GM19351 (cell line): ENCODE measurements around the gene TAF15.

Experiments
- ATAC-seq: cut with Tn5 transposase; IDR thresholded peaks from one replicate; pipeline ENCODE4 v1.9.1; 2021; ENCODE audit warnings: mild to moderate bottlenecking, moderate library complexity; ENCODE audit not compliant: unreplicated experiment

Gene TAF15

GRCh38 chr17:35808962-35809854 is at the start of gene TAF15:
TAF15 (plus strand) TSS chr17:35809484; CDS start chr17:35809570, 86 bp downstream.
- peak; percentile 87 for ATAC-seq

- no peak for ATAC-seq
Observed at GRCh38 chr17:35760587-35760986, 48.7 kb upstream of the TAF15 start, which contains the start of gene C17orf50. C17orf50 (plus strand) TSS chr17:35760887; CDS start chr17:35760942, 55 bp downstream.

- ATAC-seq, result no peak
Observed at GRCh38 chr17:35761601-35762000, 47.7 kb upstream of the TAF15 start.

- no peak for ATAC-seq
Observed at GRCh38 chr17:35763767-35764122, 45.5 kb upstream of the TAF15 start.

- peak; percentile 84 for ATAC-seq
Observed at GRCh38 chr17:35764123-35764991, 44.9 kb upstream of the TAF15 start.

GRCh38 chr17:35765086-35765710 is 44.1 kb upstream of the TAF15 start:
- ATAC-seq, result no peak

- no peak for ATAC-seq
Observed at GRCh38 chr17:35765756-35766488, 43.4 kb upstream of the TAF15 start.

- ATAC-seq, result no peak
Observed at GRCh38 chr17:35766489-35766877, 42.8 kb upstream of the TAF15 start.

- no peak for ATAC-seq
Observed at GRCh38 chr17:35766903-35767510, 42.3 kb upstream of the TAF15 start.

- ATAC-seq, result no peak
Observed at GRCh38 chr17:35768797-35769196, 40.5 kb upstream of the TAF15 start.

- ATAC-seq, result no peak
Observed at GRCh38 chr17:35769895-35770486, 39.3 kb upstream of the TAF15 start.

GRCh38 chr17:35773129-35773528 is 36.2 kb upstream of the TAF15 start:
- ATAC-seq, result no peak

GRCh38 chr17:35773679-35774425 is 35.4 kb upstream of the TAF15 start:
- ATAC-seq, result no peak

GRCh38 chr17:35774499-35774898 is 34.8 kb upstream of the TAF15 start:
- ATAC-seq, result no peak

- ATAC-seq, result no peak
Observed at GRCh38 chr17:35775039-35775438, 34.2 kb upstream of the TAF15 start.

- no peak for ATAC-seq
Observed at GRCh38 chr17:35775583-35775982, 33.7 kb upstream of the TAF15 start.

GRCh38 chr17:35778641-35779196 is 30.6 kb upstream of the TAF15 start:
- ATAC-seq, result no peak

GRCh38 chr17:35780950-35781349 is 28.3 kb upstream of the TAF15 start:
- no peak for ATAC-seq

GRCh38 chr17:35784895-35785294 is 24.4 kb upstream of the TAF15 start:
- no peak for ATAC-seq
